MM.1S (cell line): Measurements from ENCODE around the gene HOXA13.

Experiments used
- CTCF ChIP-seq: fragments of 300-600 bp; sonication (generic); IDR thresholded peaks from 2 replicates; pipeline ENCODE4 v1.5.1; 2016; ENCODE audit warnings: antibody characterized with exemption, low read length, mixed read lengths
- EZH2 ChIP-seq: fragments of 300-600 bp; sonication (generic); optimal IDR thresholded peaks from 2 replicates; pipeline ENCODE3; 2017; ENCODE audit warnings: low read depth, mild to moderate bottlenecking, antibody characterized with exemption, low read length, mixed read lengths
- EZH2phosphoT487 ChIP-seq: fragments of 300-600 bp; sonication (generic); IDR thresholded peaks from 2 replicates; pipeline ENCODE4 v1.6.1; 2018; ENCODE audit warnings: antibody characterized with exemption, low read length

- TF ChIP-seq CTCF = no peak
- TF ChIP-seq EZH2 = no peak
- TF ChIP-seq EZH2phosphoT487 = no peak
Measured at GRCh38 chr7:27242154-27242553, 42.3 kb upstream of the HOXA13 start.
